Measurements from ENCODE around the gene TPRN.

The TPRN gene

DNA sequence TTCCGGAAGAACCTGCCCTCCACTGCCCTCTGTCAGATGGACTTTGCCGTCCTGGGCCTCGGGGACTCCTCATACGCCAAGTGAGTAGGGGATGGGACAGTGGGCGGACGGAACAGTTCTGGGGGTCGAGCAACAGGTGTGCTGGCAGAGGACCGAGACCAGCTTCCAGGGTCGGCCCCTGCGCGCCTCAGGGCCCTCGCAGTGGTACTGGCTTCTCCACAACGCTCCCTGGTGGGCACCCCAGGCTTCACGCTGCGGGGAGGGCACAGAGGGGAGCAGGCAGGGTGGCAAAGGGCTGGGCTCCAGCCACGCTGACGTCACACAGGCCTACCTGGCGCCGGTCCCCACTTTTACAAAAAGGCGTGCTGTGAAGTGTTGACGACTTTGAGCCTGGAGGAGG lies 12.0 kb upstream of the TPRN start:
- no peak for DNase-seq (ENCODE audit: low read depth in 3 of 3)

DNA sequence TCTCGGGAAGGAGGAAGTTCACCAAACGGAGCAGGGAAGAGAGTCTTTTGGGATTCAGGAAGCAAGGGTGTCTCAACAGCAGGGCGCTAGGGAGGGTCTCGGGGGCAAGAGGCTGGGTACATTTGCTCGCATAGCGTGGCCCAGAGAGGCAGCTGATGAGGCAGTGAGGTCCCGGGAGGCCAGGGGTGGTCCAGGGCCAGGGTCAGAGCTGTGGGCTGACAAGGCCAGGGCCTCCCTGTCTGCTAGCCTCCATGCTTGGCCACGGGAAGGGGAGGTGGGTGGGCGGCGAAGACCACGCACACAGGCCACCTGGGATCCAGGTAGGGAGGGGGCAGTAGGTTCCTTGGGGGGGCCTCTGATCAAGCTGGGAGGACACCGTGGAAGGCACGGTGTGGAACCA lies 11.0 kb upstream of the TPRN start:
- no peak for DNase-seq (ENCODE audit: low read depth in 3 of 3)

DNA sequence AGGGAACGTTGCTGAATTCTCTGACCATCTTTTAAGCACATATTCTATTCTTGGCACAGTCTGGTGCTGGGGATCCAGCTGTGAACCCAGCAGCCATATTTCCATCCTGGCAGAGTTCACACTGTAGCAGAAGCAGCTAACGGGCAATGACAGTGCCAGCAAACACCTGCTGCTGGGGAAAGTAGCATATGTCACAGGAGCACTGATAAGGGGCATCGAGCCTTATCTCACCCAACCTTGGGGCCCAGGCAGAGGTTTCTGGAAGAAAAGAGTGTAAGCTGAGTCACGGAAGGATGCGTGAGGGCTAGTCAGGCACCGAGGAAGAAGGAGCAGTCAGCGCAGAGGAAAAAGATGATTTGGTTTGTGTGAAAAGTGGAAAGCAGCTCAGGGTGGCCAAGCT lies 6.1 kb upstream of the TPRN start:
- no peak for DNase-seq (ENCODE audit: low read depth in 3 of 3)

DNA sequence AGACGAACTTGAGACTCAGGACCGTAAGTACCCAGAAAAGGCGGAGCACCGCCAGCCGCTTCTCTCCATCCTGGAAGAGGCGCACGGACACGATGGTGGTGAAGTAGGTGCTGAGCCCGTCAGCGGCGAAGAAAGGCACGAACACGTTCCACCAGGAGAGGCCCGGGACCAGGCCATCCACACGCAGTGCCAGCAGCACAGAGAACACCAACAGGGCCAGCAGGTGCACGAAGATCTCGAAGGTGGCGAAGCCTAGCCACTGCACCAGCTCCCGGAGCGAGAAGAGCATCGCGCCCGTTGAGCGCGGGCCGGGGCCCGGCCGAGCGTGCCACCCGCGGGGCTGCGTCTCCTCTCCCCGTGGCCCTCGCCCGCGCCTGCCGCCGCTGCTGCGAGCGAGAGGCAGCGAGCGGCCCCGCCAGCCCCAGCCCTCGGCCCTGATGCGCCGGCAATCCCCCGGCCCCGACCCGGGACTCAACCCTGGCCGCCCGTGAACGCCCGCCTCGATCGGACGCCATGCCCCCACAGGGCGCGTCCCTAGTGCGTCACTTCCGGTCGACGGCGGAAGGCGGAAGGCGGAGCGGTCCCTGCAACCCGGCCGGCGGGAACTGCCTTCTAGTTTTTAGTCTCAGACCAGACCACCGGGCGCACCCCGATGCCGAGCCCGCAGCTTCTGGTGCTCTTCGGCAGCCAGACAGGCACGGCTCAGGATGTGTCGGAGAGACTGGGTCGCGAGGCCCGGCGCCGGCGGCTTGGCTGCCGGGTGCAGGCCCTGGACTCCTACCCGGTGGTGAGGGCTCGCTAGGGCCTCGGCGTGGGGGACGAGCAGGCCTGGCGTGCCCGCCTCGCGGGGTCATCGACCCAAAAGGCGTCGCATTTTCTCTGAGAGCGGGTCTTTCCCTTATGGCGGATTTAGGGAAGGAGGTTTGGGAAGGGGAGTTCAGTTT lies 4.9 kb upstream of the TPRN start, which contains the start of the genes NDOR1 and TMEM203:
NDOR1 (plus strand) TSS at position 575 of the 944 bp plus-strand sequence; CDS start at position 653, 78 bp downstream.
TMEM203 (minus strand) TSS at position 523 of the 944 bp plus-strand sequence; CDS start at position 289, 234 bp downstream.
- DNase-seq (ENCODE audit: low read depth in 3 of 3), result peak; percentile 93 to 94 (median 94)

DNA sequence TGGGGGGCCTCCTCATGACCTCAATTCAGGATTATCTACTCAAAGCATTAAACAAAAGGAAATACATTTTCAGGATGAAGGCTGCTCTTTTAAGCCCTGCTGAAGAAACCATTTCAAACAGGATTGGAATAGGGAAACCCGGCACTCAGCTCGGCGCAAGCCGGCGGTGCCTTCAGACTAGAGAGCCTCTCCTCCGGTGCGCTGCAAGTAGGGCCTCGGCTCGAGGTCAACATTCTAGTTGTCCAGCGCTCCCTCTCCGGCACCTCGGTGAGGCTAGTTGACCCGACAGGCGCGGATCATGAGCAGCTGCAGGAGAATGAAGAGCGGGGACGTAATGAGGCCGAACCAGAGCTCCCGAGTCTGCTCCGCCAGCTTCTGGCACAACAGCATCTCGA lies 4.2 kb upstream of the TPRN start:
- no peak for DNase-seq (ENCODE audit: low read depth in 3 of 3)

DNA sequence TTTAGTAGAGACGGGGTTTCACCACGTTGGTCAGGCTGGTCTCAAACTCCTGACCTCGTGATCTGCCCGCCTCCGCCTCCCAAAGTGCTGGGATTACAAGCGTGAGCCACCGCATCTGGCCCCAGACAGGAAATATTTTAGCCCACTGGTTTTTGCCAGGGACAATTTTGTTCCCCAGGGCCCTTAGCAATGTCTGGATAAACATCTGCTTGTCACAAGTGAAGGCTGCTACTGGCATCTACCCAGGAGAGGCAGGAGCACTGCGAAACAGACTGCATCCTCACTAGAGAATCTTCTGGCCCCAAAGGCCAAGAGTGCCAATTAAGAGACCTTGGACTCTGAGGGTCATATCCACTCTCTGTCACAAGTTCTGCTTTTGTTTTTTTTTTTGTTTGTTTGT lies 2.4 kb upstream of the TPRN start:
- no peak for DNase-seq (ENCODE audit: low read depth in 3 of 3)

DNA sequence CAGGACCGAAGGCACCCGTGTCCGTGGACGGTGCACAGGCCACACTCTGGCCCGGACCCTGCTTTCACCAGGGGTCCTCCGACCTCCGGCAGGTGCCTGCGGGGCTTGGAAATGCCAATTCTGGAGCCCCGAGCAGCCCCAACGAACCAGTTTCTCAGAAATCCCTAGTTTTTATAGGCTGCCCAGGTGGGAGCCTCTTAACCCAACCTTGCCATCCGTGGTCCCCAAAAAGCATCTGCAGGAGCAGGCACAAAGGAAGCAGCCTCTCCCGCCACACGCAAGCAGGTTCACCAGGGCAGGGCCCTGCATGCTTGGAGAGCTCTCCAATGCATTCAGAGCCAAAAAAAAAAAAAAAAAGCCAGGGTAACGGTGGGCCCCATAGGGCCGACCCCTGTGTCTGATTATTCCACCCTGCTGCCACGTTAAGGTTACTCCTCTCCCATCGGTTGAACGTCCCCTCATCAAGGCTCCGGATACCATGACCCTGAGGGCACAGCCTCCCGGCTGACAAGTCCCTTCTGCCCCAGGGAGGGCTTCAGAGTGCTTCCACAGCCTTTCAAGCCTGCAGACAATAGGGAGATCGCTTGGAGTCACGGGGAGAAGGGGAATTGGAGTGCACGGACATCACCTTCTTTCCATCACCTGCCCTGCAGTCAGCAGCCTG lies 796 bp upstream of the TPRN start:
- no peak for DNase-seq (ENCODE audit: low read depth in 3 of 3)

DNA sequence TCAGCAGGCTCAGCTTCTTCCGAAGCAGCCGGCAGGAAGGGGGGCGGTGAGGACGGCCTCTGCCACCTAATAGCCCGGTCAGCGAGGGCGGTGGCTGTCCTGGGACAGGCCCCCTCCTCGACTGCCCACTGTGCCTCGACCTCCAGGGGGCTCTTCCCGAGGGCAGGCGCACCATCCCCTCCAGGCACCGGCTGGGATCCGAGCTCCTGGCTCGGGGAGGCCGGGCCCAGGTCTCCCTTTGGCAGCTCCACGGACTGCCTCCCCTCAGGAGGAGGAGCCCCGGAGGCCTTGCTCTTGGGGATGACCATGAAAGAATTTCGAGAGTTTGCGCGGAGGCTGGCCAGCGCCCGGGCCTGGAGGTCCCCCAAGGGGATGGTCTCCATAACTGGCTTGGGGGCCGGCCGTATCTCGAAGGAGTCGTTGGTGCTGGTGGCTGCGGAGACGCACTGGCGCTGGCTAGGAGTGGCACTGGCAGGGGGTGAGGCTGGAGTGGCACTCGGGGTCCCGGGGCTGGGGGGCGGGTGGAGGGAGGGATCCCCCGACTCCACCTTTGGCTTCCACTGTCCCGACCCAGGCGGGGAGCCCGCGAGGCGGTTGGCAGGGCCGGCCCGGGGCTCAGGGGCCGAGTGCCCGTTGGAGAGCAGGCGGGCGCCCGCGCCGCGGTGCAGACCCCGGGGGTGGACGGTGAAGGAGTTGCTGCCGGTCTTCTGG lies 975 bp downstream of the TPRN start:
- no peak for DNase-seq (ENCODE audit: low read depth in 3 of 3)

DNA sequence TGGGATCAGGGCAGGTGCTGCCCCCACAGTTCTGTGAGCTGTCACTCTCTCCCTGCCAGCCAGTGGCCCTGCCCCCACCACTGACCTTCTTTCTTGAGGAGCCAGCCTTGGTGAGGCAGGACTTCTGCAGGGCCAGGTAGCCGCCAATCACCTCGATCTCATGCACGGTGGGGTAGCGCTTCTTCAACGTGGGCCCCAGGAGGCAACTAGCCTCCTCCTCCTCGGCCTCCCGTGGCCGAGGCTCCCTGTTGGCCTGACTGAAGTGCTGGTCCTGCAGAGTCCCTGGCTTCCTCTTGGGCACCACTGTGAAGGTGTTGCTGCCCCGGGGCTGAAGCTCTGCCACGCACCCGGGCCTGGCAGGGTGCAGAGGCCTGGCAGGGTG lies 1.6 kb downstream of the TPRN start:
- no peak for DNase-seq (ENCODE audit: low read depth in 3 of 3)

DNA sequence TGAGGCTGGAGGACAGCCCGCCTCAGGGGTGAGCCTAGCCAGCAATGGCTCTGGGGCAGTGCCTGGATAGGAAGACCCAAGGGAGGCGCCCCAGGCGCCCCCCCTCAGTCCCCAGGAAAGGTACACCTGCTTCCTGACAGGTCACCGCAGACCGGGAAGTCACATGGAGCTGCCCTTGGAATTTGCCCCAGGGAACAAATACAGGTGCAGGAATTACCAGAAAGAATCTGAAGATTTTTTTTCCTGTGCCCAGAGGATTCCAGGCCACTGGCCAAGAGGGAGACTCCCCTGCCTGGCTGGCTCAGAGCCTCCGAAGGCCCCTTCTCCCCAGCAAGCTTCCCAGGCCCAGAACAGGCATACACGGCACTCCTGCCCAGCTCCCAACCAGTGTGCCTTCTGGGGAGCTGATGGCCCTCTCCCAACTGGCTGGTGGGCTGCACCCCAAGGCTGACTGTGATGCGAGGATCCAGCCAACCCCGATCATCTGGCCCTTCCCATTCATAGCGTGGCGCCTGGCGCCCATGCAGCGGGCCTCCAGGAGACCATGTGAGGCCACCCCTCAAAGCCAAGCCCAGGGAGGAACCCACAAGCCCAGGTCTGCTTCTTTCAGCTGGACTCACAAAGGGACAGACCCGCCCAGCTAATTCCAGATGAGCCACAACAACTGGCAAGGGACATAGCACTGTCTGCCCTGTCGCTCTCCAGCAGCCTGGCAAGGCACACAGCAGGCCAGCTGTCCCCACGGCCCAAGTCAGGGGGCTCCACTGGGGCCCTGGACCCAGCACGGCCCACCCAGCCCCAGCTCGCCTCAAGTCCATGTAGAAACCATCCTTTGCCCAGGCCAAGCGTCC lies 2.3 kb downstream of the TPRN start:
- DNase-seq (ENCODE audit: low read depth in 3 of 3), result no peak

DNA sequence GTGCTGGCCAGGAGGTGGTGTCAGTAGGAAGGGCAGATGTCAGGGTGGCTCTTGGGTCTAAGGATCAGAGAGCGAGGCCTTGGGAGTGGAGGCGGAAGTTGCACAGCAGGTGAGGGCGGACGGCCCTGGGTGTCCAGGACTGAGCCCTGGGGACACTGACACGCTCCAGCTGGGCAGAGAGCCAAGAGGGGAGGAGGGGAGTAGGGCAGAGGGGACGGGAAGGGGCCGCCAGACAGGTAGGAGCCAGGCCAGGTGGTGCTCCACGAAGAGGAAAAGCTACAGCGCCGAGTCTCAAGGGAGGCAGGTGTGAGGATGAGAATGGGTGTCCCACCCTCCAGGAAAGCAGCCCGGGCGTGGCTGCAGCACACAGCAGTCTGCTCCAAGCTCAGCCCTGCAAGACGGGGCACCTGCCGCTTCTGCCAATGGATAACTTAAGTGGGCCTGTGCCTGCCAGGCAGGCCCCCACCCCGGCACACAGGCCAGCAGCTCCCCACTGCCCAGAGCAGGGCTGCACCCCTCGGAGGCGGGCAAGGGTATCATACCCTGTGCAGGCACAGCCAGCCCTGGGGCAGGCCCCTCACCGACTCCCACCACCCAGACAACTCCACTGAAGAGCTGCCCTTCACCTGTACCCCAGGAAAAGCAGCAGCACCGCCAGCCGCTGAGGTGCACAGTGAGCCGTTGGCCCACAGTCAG lies 4.9 kb downstream of the TPRN start:
- no peak for DNase-seq (ENCODE audit: low read depth in 3 of 3)

DNA sequence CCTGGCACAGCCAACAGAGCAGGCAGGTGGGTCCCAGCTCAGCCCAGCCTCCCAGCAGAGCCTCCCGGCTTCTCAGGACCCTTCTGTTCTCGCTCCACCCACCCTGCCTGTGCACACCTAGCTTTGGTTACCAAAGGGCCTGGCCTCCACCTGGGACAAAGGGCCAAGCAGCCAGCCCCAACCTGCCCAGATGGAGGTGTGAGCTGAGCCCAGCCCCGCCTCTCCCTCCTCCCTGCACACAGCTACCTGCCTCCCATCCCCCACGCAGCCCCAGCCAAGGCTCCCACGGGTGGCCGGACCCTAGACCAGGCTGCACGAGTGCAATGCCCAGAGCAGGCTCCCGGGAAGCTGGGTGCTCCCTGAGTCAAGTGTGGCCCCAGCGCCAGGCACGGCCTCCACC lies 5.6 kb downstream of the TPRN start:
- no peak for DNase-seq (ENCODE audit: low read depth in 3 of 3)

DNA sequence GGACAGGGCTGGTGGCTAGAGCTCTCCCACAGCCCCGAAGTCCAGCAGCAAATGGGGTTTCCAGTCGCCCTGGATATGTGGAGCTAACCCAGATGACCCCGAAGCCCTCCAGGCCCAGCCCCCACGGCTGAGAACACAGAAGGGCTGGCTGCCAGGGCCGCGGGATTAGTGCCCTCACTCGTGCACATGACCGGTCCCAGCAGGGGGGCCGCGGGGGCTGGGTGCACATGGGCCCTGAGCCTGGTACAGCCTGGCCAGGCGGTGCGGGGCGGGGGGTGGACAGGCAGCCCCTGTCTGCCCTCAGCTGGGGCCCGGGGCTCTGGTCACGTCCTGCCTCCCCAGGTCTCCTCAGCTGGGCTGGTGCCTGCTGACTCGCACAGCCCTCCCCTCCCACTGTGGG lies 6.2 kb downstream of the TPRN start:
- no peak for DNase-seq (ENCODE audit: low read depth in 3 of 3)

DNA sequence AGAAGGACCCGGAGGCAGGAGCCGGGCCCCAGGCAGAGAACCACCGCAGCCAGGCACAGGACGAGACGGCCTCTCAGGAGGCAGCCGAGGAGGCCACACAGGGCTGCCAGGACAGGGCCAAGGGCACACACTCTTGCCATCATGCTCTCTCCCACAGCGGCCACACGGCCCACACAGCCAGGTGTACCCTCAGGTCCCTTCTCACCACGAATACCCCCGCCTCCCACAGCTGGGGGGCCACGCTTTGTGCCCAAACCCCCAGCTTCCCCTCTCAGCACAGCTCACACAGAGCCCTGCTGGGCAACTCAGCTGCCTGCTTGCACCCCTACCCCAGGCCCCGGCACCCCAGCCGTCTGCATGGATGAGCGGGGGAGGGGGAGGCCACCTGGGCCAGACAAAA lies 6.8 kb downstream of the TPRN start:
- DNase-seq (ENCODE audit: low read depth in 3 of 3), result no peak

DNA sequence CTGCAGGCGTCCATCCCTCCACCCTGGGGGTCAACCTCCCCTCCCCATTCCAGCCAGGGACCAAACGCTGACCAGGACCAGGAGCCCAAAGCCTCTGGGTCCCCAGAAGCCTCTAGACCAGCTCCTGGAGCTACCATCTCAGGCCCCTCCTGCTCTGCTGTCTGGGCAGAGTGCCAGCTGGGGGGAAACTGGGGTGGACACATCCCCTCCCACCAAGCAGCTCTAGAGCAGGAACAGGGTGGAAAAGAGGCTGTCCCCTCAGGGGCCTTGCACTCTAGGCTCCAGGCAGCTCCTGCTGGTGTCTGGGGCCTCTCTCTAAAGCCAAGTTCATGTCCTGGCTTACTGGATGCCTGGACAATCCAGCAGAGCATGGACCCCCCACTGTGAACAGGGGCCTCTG lies 7.7 kb downstream of the TPRN start:
- DNase-seq (ENCODE audit: low read depth in 3 of 3), result no peak

DNA sequence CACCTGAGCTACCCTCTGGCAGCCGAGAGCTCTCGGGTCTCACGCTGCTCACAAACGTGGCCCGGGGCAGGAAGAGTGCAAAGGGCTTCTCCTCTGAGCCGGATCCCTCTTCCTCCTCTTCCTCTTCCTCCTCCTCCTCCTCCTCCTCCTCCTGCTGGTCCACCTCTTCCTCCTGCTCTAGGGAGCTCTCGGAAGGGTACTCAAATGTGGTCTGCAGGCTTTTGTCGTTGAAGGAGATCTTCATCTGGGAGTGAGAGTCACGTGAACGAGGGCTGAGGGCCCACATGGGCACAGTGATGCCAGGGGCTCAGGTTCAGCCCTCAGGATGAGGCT lies 8.1 kb downstream of the TPRN start:
- DNase-seq (ENCODE audit: low read depth in 3 of 3), result no peak

DNA sequence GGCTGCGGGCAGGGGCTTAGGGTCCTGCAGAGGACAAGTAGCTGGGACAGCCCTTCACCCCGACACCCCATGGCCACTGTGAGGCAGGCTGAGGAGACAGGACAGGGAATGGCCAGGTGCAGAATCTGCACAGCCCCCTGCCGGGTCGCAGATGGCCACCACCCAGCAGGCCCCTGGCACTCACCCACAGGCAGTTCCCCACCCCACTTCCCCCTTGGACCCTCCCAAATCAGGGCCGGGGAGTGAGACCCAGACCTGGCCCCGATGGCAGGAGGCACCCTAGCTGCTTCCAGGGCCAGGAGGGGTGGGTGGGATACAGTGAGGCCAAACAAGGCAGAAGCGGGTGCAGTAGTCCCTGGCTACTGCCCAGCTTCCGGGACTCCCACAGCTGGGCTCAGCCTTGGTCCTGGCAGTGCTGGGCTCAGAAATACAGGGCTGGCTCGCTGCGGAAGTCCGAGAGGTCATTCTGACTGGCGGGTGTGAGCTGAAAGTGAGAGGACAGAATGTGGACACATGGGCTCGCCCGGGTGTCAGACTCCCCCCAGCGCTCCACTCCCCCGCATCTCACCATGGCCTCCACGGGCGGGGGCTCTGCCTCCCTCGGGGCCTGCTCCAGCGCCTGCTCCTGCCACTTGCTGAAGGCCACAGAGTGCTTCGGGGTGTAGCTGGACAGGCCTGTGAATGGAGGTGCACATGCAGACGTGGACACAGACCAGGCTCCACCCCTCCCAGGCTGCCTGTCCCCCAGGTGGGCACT lies 8.7 kb downstream of the TPRN start:
- DNase-seq (ENCODE audit: low read depth in 3 of 3), result no peak

DNA sequence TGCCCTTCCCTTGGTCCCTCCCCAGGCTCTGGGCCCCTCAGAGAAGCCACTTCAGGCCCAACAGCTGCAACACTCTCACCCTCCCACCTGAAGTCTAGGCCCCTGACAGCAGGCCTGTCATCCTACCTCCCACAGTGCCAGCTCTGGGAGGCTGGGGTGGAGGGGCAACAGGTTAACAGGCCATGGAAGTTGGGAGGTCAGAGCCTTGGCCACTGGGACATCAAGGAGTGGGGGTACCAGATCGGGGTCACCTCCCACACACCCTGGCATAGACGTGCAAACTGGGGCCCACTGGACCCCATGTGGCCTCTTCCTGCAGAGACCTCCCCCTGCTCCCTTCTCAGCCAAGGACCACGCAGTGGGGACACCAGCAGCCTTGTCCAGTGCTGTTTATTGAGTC lies 9.3 kb downstream of the TPRN start:
- DNase-seq (ENCODE audit: low read depth in 3 of 3), result no peak

DNA sequence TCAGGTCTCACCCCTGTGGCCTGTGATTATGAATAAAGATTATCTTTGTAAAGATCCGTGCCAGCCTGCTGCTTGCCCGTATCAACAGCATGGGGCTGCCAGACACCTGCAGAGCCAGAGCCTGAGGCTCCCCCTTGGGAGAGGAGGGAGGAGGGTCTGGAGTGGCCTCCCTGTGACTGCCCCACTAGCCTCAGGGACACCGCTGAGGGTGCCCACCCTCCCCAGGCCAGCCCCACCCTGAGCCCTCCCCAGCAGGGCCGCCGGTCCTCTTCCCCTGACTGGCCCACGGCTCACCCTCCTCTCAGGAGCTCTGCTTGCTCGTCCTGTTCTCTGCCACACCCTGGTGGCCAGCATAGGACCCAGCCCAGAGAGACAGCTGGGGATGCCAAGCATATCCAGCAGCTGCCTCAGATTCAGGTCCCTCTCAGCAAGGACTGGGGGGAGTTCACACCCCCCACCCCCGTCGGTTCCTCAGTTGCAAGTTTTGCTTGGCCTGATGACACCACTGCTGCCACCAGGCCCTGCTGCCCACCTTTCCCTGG lies 10.2 kb downstream of the TPRN start:
- DNase-seq (ENCODE audit: low read depth in 3 of 3), result no peak

Measured in stimulated activated CD4-positive, alpha-beta T cell treated with anti-CD3 and anti-CD28 coated beads, TNF-alpha, amount 100 ng/mL, for 24 hours (primary cell).